ENCODE results near the gene NLN. TPM values are rescaled to one million over a fixed set of nuclear protein-coding genes. Genes with fewer than 3 reads are reported as not detected.
A peak's percentile ranks its signal among the peaks of the same experiment; 100 is the strongest.

NLN gene
- total RNA-seq, 2 experiments from 2014 or later = 1.4 to 2.5 TPM

DNA sequence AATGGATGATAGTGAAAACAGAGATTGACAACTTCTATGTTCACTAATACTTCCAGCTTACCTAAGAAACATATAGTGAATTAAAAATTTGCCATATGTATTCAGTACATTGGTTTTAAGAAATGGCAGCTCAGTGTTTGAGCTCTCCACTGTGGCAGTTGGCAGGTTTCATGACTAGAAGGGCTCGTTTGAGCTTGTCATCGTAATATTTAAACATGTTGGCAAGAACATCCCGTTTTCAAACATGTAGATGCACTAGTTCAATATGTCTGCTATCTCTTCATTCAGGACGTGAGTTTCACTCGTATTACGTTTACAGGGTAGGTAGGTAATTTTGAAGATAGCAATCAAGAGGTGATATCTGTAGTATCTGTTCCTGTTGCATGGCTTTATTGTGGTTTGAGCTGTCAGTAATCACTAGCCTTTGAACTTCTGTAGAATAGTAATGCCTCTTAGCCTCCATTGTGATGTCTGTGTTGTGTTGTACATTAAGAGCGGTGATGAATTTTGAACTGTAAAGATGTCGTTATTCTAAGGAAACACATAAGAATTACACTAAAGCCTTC lies 74.8 kb downstream of the NLN start:
- CTCF ChIA-PET = interaction anchor here (1.2 kb wide), 1 partner anchor 68 kb away, joined by 3 read pairs; no protein-coding TSS in a partner anchor

DNA sequence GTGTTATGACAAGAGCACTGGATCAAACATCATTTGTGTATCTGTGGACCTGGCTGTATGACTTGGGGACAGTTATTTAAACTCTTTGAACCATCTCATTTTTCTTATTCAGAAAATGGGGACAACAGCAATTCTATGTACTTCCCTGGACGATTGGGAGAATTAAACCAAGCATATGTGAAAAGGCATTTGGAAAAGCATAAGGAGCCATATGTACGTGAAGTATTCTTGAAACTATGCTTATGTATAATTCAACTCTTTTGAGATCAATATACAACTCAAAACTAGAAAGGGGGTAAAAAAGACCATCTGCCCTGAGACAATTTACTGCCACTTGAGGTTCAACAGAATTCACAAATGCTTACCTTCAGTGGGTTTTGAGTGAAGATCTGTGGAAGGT lies 75.5 kb downstream of the NLN start:
- Mint-ChIP-seq H3K27me3 (no peaks in the 10 kb centered on the region), H3K27ac (no peak overlapping the region), H3K36me3 (ENCODE audit: low read depth) (no peaks in the 10 kb centered on the region), H3K9me3 (no peaks in the 10 kb centered on the region), H3K4me3 (no peak overlapping the region), H3K4me1 (ENCODE audit: low read depth) (peaks cover 12% of the 10 kb centered on the region)
- no peak for DNase-seq
- no peaks in the 10 kb centered on the region for H3K4me1 ChIP-seq (ENCODE audit: insufficient read depth, low read length)
- H3K4me3 ChIP-seq (ENCODE audit: low read length) = no peak overlapping the region
- H3K27ac ChIP-seq (ENCODE audit: low read depth in 1 of 2, low read length in 2 of 2) = no peak overlapping the region
- ATAC-seq (ENCODE audit: poor library complexity) = no peak
- POLR2A ChIA-PET = no interaction called here
- CTCF ChIA-PET = interaction anchor here (1.2 kb wide), 1 partner anchor 68 kb away, joined by 3 read pairs; no protein-coding TSS in a partner anchor
- TF ChIP-seq, protein P1, sequence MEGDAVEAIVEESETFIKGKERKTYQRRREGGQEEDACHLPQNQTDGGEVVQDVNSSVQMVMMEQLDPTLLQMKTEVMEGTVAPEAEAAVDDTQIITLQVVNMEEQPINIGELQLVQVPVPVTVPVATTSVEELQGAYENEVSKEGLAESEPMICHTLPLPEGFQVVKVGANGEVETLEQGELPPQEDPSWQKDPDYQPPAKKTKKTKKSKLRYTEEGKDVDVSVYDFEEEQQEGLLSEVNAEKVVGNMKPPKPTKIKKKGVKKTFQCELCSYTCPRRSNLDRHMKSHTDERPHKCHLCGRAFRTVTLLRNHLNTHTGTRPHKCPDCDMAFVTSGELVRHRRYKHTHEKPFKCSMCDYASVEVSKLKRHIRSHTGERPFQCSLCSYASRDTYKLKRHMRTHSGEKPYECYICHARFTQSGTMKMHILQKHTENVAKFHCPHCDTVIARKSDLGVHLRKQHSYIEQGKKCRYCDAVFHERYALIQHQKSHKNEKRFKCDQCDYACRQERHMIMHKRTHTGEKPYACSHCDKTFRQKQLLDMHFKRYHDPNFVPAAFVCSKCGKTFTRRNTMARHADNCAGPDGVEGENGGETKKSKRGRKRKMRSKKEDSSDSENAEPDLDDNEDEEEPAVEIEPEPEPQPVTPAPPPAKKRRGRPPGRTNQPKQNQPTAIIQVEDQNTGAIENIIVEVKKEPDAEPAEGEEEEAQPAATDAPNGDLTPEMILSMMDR (IDR thresholded peaks at IDR 0.05) = no peak
- intact Hi-C loops (cut with DNase I, micrococcal nuclease) = no loop called here
- H3K27me3 ChIP-seq (ENCODE audit: control insufficient read depth in 1 of 2, insufficient read depth in 2 of 2, low read length in 2 of 2) = no peaks in the 10 kb centered on the region
- H3K36me3 ChIP-seq (ENCODE audit: insufficient read depth, low read length) = no peaks in the 10 kb centered on the region
- H3K9me3 ChIP-seq (ENCODE audit: control insufficient read depth in 1 of 2, insufficient read depth in 1 of 2, low read length in 2 of 2) = peaks cover under 1 to 7% of the 10 kb centered on the region in 2 experiments

More for the DNA sequence above, 74.8 kb downstream of the NLN start:
- Mint-ChIP-seq H3K27me3 (no peaks in the 10 kb centered on the region), H3K36me3 (ENCODE audit: low read depth) (no peaks in the 10 kb centered on the region), H3K27ac (no peak overlapping the region), H3K4me1 (ENCODE audit: low read depth) (peaks cover 12% of the 10 kb centered on the region), H3K4me3 (peak overlapping the region; percentile 30), H3K9me3 (no peaks in the 10 kb centered on the region)
- DNase-seq = peak in 3 of 14 experiments; percentile 27 to 54 (median 49)
- POLR2A ChIA-PET = interaction anchor here (0.7 kb wide), 1 partner anchor 10 kb away, joined by 3 read pairs; no protein-coding TSS in a partner anchor
- peak; percentile 76 for ATAC-seq (ENCODE audit: poor library complexity)
- Histone ChIP-seq H3K27me3 (ENCODE audit: control insufficient read depth in 1 of 2, insufficient read depth in 2 of 2, low read length in 2 of 2) (no peaks in the 10 kb centered on the region), H3K9me3 (ENCODE audit: control insufficient read depth in 1 of 2, insufficient read depth in 1 of 2, low read length in 2 of 2) (peaks cover 0 to under 1% of the 10 kb centered on the region in 2 experiments), H3K36me3 (ENCODE audit: insufficient read depth, low read length) (no peaks in the 10 kb centered on the region), H3K4me3 (ENCODE audit: low read length) (no peak overlapping the region), H3K27ac (ENCODE audit: low read depth in 1 of 2, low read length in 2 of 2) (no peak overlapping the region), H3K4me1 (ENCODE audit: insufficient read depth, low read length) (no peaks in the 10 kb centered on the region)
- TF ChIP-seq, protein P1 (IDR thresholded peaks at IDR 0.05) = no peak
- intact Hi-C loops (cut with DNase I, micrococcal nuclease) = no loop called here

DNA sequence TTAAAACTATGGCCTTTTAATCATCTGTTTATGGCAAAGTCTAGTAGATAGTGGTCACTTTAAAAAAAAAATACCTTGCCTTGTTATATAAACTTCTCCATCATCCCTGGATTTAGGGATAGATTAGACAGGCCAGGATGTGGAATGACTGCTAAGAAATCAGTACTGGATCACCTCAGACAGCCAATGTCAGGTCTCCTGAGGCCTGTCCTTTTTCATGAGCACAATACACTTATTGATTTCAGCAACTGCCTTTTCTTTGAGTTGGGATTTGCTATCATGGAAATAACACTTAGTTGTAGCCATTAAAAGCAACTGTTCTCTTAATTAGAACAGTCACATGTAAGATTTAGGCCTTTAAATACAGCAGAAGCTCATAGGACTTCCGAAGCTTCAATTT lies 77.9 kb downstream of the NLN start:
- DNase-seq (no peak), ATAC-seq (ENCODE audit: poor library complexity) (no peak)
- Mint-ChIP-seq H3K4me3 (no peak overlapping the region), H3K9me3 (no peaks in the 10 kb centered on the region), H3K27me3 (no peaks in the 10 kb centered on the region), H3K27ac (no peak overlapping the region), H3K4me1 (ENCODE audit: low read depth) (peaks cover 26% of the 10 kb centered on the region), H3K36me3 (ENCODE audit: low read depth) (peaks cover 5% of the 10 kb centered on the region)
- no peaks in the 10 kb centered on the region for H3K36me3 ChIP-seq (ENCODE audit: insufficient read depth, low read length)
- peaks cover 12% of the 10 kb centered on the region for H3K4me1 ChIP-seq (ENCODE audit: insufficient read depth, low read length)
- CTCF ChIA-PET = no interaction called here
- intact Hi-C loops (cut with DNase I, micrococcal nuclease) = loop anchor here in 1 of 2 experiments (10.0 kb wide), 1 partner anchor 125 kb away; the partner anchor contains the start of gene ERBIN
- no peak overlapping the region for H3K27ac ChIP-seq (ENCODE audit: low read depth in 1 of 2, low read length in 2 of 2)
- H3K9me3 ChIP-seq (ENCODE audit: control insufficient read depth in 1 of 2, insufficient read depth in 1 of 2, low read length in 2 of 2) = peaks cover 5 to 18% of the 10 kb centered on the region in 2 experiments
- H3K27me3 ChIP-seq (ENCODE audit: control insufficient read depth in 1 of 2, insufficient read depth in 2 of 2, low read length in 2 of 2) = no peaks in the 10 kb centered on the region
- TF ChIP-seq, protein P1 (IDR thresholded peaks at IDR 0.05) = no peak
- POLR2A ChIA-PET = no interaction called here
- H3K4me3 ChIP-seq (ENCODE audit: low read length) = no peak overlapping the region

Measured in CD4-positive, alpha-beta T cell (primary cell).